Esophagus mucosa (tissue), 1 donor: Measurements from ENCODE around the gene S100A11. TPM values are rescaled to one million over a fixed set of nuclear protein-coding genes. Genes with fewer than 3 reads are reported as not detected.

Experiments used
- ATAC-seq: fragments of 200-7000 bp; cut with Tn5 transposase; one replicate; pipeline ENCODE4 v1.9.1; 2020
- total RNA-seq: library from RNA; stranded (reverse); gene quantifications from one replicate; pipeline ENCODE4 v1.2.4, GENCODE V29; 2023
- donor health status: DM: yes; HTN: yes; CAD: no.

Gene S100A11
- total RNA-seq, 1 donor from 2014 or later = 2,220 TPM

DNA sequence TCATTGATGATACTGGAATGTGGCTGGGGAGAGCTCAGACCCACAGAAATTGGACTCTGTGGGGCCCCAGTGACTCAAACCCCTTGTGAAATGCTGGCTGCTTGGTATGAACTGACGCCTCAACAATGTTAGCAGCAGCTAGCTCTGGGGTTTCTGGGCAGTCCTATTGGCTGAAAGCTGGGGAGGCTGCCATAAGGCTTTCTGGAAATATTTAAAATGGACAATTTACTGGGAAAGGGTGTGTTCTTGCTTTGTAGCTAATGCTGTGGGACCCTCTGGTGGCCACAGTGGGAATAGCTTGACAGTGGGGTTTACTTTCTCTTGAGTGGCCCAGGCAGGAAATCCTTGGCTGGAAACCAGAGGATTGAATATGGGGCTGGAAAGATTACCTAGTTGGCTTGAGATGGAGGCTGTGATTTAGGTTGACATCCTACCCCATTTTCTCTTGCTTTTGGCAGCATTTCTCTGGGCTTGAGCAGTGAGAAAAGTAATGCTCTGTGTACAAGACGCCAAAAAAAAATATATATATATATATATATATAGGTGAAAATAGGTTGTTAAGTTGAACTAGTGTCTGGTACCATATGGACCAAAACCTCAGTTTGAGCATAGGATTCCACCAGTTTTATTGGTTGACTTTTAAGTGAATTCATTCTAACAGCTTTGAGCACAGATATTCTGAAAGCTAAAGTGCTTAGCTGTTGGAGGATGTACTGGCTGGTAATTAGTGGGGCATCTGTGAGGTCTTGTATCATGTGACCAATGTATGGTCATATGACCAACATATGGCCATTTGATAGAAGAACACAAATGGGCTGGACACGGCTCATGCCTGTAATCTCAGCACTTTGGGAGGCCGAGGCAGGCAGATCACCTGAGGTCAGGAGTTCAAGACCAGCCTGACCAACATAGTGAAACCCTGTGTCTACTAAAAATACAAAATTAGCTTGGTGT is 34.9 kb downstream of the S100A11 start:
- ATAC-seq = peak; percentile 56

DNA sequence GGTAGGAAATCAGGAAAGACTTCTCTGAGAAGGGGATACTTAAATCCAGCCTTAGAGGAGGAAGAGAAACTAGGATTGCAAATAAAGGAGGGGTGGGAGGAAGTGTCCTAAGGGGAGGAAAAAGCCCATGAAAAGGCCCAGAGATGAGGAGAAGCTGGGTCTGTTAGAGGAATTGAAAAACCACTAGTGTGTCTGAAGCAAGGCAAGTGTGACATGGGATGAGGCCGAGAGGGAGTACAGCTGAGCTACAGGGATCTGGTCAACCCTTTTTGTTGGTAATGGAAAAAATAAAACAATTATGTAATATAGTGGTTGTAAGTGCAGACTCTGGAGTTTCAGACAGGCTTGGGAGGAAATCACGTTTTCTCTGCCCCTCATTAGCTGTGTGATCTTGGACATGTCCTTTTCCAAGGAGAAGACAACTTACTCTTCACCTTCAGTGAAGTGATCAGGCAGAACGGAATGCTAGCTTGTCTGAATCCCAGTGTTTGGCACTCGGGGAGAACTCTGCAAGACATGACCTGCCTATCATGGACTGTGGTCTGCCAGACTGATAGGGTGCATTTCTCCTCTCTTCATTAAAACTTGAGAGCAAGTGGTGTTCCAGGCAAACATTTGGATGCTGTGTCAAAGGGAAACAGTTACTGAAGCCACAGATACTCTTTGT is 35.7 kb downstream of the S100A11 start:
- ATAC-seq = peak; percentile 10

DNA sequence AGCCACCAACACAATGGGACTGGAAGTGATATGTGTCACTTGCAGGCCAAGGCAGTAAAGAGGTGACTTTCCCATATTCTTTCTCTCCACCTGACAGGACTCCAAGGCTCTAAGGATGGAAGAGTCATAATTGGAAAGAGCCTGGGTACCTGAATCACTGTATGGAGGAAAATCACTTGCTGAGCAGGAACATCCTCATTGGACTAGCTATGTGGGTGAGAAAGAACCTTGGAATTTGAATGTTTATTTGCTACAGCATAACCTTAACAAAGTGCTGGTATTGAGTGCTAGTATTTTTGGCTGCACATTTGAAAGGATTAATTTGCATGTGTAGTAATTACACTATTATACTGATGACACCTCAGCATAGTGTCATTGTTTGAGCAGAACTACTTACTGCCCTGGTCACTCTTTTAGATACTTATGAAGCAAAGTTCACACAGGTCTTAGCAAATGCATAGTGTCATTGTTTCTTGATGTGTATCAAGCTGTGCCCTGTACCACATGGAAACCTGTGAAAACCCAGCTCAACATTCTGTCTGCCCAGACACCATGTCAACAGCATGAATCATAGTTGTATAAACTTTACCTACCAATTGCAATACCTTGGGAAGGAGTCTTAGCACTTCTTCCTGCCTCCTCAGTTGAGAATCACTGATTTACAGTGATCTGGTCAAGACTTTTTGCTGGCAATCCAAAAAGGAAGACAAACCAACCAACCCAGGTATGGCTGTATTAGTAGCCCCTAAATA is 38.0 kb downstream of the S100A11 start:
- peak; percentile 66 for ATAC-seq

DNA sequence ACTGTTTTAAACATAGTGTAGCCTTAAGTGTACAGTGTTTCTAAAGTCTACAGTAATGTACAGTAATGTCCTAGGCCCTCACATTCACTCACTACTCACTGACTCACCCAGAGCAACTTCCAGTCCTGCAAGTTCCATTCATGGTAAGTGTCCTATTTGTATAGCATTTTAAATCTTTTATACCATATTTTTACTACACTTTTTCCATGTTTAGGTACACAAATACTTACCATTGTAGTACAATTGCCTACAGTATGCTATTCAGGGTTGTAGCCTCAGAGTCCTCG is 39.6 kb downstream of the S100A11 start:
- no peak for ATAC-seq

DNA sequence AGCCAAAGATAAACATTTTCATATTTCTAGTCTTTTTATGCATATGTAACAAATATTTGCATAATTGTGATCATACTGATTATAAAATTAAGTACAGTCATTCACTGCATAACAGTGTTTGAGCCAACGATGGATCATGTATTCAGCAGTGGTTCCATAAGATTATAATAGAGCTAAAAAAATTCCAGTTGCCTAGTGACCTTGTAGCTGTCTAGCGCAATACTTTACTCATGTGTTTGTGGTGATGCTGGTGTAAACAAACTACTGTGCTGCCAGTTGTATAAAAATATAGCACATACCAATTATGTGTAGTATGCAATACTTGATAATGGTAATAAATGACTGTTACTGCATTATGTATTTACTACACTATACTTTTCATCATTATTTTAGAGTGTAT is 41.0 kb downstream of the S100A11 start:
- no peak for ATAC-seq

DNA sequence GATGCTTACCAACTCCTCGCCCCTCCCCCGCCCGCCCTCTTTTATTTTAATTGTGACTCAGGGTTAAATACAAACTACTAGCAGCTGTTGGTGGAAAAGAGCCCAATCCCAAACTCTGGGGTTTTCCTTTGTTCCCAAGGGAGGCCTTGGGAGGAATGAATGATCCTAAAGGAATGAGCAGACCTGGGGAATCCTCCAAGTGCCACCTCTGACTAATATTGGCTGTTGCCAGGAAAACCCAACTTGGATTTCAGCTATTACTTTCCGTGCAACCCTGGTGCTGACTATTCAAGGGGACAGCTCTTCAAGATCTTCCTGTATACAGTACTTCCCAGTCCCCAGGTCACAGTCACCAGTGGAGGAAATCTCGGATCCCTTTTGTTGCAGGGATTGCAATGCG is 41.8 kb downstream of the S100A11 start:
- no peak for ATAC-seq

DNA sequence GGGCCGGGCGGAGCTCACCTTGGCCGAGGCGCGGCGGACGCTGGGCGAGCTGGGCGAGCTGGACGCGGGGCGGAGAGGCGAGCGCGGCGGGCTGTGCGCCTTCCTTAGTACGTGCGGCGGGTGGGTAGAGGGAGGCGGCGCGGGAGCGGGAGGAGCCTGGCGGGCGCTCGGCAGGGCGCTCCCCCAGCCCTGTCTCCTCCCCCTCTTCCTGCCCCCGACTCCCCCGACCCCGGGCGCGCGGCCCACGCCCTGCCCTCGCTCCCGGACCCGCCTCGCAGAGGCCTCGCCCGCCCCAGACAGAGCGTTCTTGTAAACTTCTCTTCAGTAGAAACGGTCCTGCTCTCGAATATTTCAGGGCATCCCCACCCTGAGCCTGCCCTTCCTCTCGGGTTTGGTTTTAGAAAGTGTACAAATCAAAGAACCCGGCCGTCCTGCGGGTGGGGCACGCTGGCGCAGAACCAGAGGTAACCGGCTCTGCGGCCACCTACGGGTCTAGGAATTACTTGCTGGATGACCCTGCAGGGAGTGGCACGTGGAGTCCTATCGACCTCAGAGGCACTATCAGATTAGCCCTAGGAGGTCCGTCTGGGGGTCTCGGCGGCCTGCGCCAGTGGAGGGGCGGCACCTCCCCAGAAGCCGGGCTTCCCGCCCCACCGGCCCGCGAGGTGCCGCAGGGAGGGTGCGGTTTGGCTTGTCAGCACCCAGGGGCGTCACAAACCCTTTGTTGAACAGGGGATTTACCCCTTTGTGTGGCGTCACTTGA is 42.9 kb downstream of the S100A11 start, which contains the start of gene S100A10:
TSS of gene S100A10 (minus strand) at position 126 of the 763 bp plus-strand sequence. CDS start 7,629 bp downstream, outside the sequence.
- peak; percentile 70 for ATAC-seq

DNA sequence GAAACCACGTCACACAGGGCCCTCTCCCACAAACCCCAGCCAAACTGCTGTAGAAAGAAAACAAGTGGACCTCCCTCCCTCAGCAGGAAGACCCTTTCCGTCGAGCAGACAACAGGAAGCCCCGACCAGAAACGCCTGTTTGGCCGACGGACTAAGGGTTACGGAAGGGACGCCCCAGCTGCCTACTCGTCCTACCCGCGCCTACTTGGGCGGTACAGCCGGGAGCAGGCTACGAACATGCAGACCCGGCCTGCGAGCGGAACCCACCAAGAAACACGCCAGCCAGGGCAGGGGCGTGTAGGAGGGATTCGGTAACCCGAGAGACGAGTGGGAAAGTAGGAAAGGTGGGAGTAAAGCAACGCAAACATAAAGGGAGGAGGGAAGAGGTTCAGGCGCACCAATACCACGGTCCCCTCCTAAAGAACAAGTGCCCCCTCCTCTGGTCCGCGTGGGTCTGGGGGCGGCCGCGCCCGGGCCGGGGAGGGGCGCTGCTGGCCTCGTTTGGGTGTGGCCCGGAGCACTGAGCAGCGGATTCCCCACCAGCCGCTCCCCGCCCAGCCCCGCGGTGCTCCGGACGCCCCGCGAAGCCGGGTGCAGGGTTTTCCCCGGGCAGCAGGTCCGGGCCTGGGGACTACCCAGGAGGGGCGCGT is 43.6 kb downstream of the S100A11 start:
- ATAC-seq = no peak

DNA sequence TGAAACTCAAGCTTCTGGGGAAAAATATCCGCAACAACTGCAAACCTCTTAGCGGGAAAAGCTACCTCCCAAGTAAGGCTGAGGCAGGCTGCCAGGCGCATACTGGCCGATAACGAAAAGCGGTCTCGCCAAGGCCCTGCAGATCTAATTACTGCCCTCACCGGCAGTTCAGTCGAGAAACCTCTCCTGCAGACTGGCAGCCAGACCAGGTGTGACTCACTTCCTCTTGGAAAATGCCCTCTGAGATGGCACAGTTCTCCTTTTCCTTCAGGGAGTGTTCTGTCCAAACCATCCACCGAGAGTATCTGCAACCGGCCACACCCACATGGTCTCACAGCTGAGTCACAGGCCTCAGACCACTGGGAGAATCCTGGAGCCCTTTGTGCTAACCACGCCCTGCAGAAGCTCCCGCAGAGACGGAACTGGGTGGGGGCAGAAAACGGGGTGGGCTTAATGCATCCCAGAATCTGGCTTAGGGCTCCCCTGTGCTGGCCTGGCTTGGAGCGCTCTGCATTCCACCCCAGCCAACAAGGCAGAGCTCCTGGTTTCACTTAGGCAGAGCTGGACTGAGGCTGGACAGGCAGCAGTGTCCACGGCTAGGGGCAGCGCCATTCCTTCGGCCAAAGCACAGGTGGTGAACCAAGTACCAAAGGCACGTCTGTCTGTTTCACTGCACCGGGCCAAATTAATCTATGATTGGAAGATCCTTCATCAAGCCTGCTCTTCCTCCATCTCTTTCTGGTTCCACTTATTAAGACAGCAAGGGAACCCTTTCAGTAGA is 44.3 kb downstream of the S100A11 start:
- peak; percentile 67 for ATAC-seq

DNA sequence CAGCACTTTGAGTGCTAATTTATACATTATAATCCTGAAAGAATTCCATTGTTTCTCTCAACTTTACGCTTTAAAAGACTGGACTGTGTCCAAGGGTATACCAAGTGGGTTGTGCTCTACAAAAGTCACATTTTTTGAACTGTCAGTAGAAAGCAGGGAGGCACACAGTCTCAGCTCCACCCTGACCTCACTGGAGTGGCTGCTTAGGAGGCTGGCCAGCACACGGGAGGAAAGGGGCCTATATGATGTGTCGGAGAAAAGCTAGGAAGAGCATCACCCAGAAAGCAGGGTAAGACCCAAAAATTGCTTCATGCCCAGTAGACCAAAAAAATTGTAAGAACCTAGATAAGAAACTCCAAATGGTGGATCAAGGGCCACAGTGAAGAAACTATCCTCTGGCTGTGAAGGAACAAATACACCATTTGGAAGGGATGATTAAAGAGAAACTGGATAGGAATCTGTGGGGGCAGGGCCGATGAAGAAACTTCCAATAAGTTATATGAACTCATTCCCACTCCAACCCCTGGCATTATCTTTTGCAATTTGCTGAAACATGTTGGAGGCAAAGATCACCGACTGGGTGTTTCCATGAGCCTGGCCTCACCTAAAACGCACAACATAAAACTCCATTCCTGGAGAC is 45.0 kb downstream of the S100A11 start:
- ATAC-seq = no peak

DNA sequence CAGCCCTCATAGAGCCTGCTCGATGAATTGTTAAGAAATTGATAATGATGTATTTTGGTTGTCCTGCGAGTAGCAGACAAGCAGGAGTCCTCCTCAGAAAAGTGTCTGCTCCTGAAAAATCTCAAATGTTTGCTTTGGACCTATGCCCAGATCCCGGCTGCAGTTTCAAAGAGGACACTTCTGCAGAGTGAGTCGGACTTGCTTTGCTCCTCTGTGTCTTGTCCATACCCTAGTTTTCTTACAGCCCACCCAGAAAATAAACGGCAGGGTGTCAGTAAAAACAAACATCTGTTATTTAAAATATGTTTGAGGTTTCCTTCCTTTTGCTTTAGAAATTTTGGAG is 46.0 kb downstream of the S100A11 start:
- no peak for ATAC-seq

DNA sequence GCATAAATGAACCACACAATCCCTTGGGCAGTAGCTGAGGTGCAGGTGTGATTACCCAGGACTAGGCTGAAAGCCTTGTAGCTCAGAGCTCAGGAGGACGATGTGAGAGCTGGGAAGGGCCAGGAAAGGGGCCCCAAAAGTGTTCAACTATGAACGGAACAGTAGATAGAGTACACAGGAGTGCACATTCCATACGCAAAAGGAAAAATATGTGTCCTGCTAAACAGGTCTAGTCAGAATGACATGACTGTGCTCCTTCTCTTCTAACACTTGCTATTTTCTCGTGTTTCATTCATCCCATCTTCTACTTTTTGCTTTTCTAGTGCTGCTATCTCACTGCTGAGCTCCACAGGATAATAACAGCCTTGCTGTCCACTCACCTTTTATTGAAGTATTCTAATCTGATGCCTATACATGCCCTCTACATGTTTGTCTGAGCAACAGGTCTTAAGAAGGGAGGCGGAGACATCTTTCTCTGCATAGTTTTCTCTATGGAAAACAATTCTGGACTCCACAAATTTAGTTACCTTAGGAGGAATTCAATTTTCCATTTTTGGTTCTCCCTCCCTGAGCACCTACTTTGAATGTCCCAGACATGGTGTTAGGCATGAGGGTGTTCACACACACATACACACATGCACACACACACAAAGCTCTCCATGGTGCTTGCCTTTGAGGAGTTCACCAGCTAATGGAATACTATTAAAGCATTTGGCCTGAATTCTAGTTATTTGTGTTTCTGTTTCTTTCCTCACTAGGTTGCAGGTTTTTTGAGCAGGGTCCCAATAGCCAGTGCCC is 46.5 kb downstream of the S100A11 start:
- peak; percentile 6 for ATAC-seq

DNA sequence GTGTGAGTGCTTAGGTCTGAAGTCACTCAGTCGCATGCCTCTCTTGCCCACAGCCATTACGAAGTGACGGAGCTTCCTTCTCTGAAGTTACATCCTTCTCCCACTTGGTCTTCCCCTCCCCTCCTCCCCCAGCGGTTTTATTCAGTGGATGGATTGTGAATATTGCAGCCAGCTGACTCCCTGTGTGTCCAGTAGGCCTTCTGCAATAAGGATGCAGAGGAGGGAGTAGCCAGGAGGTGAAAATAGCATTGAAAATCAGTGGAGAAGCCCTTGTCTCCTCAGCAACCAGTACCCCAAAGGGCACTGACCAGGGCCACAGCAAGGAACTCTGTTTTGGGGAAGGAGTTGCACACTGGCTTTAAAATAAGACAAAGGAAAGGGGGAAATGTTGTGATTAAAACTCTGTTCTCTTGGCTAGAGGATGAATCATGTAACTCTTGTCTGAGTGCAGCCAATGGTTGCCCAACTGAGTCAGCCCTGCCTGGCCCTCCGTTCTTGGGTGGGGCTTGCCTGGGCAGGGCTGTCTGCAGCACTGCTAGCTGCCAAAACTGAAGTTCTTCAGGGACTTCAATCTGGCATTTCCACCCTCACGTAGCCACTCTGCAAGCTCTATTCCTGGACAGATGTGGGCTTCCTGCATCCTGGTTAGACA is 47.5 kb downstream of the S100A11 start:
- ATAC-seq = peak; percentile 58

DNA sequence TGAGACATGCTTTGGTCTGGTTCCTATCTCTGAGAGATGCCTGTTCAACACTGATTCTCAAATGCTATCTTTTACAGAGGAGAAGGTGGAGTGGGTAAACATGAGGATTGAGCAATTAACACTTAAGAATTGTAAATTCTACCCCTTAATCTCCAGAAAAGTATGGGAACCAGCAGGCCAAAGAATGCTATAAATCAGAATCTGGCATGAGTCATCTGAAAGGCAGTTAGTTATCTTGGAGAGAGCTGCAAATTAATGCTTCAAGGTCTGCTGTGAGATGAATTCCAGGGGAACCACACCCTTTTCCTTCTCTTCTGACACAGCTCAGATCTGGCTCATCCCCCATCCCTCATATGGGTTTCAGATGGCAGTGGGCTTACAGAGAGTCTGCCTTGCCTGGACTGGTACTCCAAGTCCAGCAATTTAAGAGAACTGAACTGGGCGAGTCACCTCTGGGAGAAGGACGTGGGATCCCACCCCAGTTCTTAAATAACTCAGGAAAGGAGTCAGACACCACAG is 48.3 kb downstream of the S100A11 start:
- ATAC-seq = peak; percentile 36

DNA sequence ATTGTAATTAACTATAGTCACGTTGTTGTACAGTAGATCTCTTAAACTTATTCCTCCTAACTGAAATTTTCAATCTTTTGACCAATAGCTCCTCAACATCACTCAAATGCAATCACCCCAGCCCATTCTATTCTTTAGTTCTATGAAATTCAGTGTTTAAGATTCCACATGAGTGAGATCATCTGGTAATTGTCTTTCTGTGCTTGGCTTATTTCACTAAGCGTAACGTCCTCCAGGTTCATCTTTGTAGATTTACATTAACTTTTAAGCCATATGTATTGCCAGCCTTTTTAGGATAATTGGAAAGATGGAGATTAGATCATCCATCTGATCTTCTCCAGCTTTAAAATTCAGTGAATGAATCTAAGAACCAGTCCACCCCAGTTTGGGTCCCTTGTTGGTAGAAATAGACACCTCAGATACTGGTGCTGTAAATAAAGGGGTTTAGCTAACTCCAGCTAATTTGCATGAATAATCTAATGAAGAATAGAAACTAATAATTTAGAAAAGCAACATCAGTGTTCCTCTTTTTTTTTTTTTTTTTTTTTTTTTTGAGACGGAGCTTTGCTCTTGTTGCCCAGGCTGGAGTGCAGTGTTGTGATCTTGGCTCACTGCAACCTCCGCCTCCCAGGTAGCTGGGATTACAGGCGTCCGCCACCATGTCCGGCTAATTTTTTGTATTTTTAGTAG is 50.2 kb downstream of the S100A11 start:
- no peak for ATAC-seq

DNA sequence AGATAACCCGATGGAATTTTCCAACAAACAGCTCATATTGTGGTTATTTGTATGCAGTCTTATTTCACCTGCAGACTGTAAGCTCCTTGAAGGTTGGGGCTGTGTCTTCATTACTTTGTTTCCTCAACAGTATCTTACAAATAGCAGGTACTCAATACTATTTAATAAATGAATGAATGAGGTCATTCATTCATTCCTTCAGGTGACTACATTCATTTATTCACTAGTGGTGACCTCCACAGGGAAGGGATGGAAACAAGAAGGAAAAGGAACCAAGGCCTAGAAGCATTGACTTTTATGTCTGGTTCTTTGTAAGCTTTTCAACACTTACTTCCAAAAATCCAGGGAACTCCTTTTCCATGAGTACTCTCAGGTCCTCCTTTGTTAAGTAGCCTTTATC is 51.0 kb downstream of the S100A11 start:
- ATAC-seq = no peak

DNA sequence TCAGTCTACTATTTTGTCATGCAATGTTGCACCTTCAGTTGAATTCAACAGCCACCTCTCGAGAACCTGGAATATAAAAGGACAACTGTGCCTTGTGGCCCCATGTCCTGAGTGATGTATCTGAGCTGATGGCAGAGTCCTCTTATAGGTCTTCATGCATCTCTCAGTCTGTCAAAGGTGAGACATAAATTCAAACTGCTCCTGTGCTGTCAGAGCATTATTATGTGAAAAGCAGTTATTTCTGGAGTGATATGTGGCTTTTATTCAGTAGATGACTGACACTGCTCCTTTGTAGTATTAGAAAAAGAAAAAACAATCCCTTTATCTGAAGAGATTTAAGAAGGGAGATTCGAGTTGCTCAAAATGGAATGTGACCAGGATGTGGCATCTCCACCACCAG is 51.5 kb downstream of the S100A11 start:
- no peak for ATAC-seq

DNA sequence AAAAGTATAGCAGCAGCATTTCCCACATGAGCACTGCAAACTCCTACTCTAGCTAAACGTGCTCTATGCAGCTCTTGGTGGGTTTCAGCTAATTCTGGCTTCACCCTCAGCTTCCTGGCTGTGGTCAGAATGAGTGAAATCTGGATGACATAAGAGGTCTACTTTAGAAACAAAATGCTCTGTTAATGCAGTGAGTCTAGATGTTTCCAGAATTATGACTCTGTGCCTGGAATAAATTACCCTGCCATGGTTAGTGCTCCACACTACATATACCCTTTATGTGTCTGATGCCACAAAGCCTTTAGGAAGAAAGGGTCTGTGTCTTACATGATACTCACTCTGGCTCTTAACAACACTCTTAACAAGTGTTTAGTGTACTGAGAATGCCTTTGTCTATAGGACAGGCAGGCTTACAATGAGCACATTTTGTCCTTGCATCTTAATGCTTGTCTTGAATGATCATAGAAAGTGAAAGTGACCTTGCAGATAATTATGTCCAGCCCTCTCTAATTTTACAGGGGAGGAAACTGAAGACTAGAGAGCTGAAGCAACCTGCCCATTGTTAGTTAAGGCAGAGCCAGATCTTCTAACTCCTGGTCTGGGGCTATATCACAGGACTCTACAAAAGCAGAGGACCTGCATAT is 52.4 kb downstream of the S100A11 start:
- ATAC-seq = no peak
